ENCODE measurements around the gene FUZ.

The FUZ gene

DNA sequence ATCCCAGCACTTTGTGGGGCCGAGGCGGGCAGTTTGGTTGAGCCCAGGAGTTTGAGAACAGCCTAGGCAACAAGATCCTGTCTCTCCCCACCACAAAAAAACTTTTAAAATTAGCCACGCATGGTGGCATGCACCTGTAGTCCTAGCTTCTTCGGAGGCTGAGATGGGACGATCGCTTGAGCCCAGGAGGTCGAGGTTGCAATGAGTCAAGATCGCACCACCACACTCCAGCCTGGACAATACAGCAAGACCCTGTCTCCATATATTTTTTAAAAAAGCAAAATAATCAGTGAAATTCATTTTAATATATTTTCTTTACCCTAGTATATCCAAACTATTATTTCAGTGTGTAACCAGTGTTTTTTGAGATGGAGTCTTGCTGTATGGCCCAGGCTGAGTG lies 38.1 kb downstream of the FUZ start:
- no peak for DNase-seq (ENCODE audit: low read depth in 1 of 2, low spot score in 1 of 2)
- no peak for TF ChIP-seq JUND (IDR thresholded peaks at IDR 0.05; ENCODE audit: low read depth)
- in situ Hi-C loops (cut with HindIII; ENCODE audit: low pct_unique_long_range_greater_than_20kb, low sequenced_read_pairs): no loop called here

- TF ChIP-seq JUND (IDR thresholded peaks at IDR 0.05; ENCODE audit: low read depth): no peak
- in situ Hi-C loops (cut with HindIII; ENCODE audit: low pct_unique_long_range_greater_than_20kb, low sequenced_read_pairs): no loop called here
- DNase-seq (ENCODE audit: low read depth in 1 of 2, low spot score in 1 of 2): no peak
Observed at GRCh38 chr19:49773663-49774350, 39.3 kb downstream of the FUZ start.

DNA sequence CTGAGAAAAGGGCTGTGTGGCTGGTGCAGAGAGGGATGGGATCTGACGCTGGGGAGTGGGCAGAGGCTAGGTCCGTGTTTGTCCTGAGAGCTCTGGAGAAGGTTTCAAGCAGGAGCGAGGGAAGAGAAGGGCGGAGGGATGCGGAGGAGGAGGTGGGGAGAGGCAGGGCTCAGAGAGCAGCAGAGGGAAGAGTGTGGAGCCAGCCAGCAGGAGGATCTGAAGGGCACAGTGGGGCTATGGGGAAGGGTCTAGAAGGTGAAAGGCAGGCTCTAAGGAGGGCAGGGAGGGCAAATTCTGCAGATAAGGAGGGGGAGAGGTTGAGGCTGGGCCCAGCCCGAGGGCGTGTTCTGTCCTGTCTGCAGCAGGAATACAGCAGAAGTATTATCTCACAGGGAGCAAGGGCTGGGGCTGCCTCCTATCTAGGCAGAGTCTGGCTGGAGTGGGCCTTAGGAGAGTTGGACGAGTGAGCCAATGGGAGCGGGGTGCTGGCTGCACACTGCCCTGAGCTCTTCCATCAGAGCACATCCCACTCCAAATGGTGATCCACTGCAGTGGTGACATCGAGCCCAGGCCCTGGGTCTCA lies 40.2 kb downstream of the FUZ start:
- no peak for TF ChIP-seq JUND (IDR thresholded peaks at IDR 0.05; ENCODE audit: low read depth)
- in situ Hi-C loops (cut with HindIII; ENCODE audit: low pct_unique_long_range_greater_than_20kb, low sequenced_read_pairs): no loop called here
- DNase-seq (ENCODE audit: low read depth in 1 of 2, low spot score in 1 of 2): no peak

- in situ Hi-C loops (cut with HindIII; ENCODE audit: low pct_unique_long_range_greater_than_20kb, low sequenced_read_pairs): no loop called here
- no peak for TF ChIP-seq JUND (IDR thresholded peaks at IDR 0.05; ENCODE audit: low read depth)
- DNase-seq (ENCODE audit: low read depth in 1 of 2, low spot score in 1 of 2): no peak
Observed at GRCh38 chr19:49771674-49772139, 41.4 kb downstream of the FUZ start.

DNA sequence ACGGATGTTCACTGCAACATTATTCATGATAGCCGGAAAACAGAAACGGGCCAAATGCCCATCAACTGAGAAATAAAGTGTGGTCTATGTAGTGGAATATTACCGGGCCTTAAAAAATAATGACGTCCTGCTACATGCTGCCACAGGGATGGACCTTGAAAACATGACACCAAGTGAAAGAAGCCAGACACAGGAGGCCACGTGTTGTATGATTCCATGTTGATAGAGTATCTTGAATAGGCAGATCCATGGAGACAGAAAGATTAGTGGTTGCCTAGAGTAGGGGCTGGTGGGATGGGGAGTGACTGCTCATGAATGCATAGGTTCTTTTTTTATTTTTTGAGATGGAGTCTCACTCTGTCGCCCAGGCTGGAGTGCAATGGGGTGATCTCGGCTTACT lies 42.6 kb downstream of the FUZ start:
- no peak for TF ChIP-seq JUND (IDR thresholded peaks at IDR 0.05; ENCODE audit: low read depth)
- in situ Hi-C loops (cut with HindIII; ENCODE audit: low pct_unique_long_range_greater_than_20kb, low sequenced_read_pairs): no loop called here
- DNase-seq (ENCODE audit: low read depth in 1 of 2, low spot score in 1 of 2): no peak

DNA sequence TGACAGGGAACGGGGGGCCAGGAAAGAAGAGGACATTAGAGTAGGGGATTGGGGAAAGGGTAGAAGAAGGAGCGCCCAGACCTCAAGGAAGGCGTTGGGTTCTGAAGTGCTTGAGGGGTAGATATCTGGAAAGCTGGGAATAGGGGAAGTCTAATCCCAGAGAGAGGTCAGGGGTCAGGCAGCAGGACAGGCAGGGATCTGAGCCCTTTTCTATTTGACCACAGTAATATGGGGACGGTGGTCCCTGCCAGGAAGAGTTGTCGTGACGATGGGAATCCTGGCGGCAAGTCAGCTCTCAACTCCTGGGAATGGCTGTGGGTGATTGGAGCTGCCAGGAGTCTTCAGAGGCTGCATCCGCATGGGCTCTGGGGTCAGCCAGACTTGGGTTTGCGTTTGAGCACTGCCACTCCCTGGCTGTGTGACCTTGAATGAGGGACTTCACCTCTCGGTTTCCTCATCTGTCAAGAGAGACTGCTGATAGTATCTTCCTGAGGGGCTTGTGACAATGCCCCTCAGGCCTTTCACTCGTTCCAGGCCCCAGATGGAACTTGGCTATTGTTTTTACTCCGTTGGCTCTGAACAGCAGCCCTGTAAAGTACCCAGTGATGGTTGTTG lies 45.0 kb downstream of the FUZ start:
- DNase-seq (ENCODE audit: low read depth in 1 of 2, low spot score in 1 of 2): no peak
- in situ Hi-C loops (cut with HindIII; ENCODE audit: low pct_unique_long_range_greater_than_20kb, low sequenced_read_pairs): no loop called here

DNA sequence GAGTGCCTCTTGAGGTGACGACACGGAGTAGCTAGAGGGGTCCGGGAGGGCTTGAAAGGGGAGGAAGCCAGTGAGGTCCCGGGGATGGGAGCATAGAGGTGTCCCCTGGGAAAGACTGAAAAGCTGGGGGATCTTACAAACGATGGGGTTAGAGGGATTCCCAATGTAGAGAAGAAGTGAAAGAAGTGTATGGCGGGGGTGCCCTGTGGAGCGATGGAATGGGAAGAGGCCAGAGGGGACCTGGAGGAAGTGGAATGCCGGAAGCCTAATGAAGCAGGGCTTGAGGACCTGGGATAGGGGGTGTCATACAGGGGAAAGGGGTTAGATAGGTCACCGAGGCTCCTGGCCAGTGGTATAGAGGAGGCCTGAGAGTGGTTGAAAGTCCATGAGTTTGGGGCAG lies 45.7 kb downstream of the FUZ start:
- no peak for TF ChIP-seq JUND (IDR thresholded peaks at IDR 0.05; ENCODE audit: low read depth)
- in situ Hi-C loops (cut with HindIII; ENCODE audit: low pct_unique_long_range_greater_than_20kb, low sequenced_read_pairs): no loop called here

More for the DNA sequence above, 45.0 kb downstream of the FUZ start:
- no peak for TF ChIP-seq JUND (IDR thresholded peaks at IDR 0.05; ENCODE audit: low read depth)

GRCh38 chr19:49766930-49767299 lies 46.2 kb downstream of the FUZ start, which contains the start of gene AP2A1:
Gene AP2A1, plus strand, starts transcription at chr19:49767001. Its CDS starts 133 bp downstream, at chr19:49767134.
- in situ Hi-C loops (cut with HindIII; ENCODE audit: low pct_unique_long_range_greater_than_20kb, low sequenced_read_pairs): no loop called here
- no peak for DNase-seq (ENCODE audit: low read depth in 1 of 2, low spot score in 1 of 2)
- TF ChIP-seq JUND (IDR thresholded peaks at IDR 0.05; ENCODE audit: low read depth): no peak

More for the DNA sequence above, 45.7 kb downstream of the FUZ start:
- no peak for DNase-seq (ENCODE audit: low read depth in 1 of 2, low spot score in 1 of 2)

GRCh38 chr19:49766007-49766929 lies 46.8 kb downstream of the FUZ start:
- in situ Hi-C loops (cut with HindIII; ENCODE audit: low pct_unique_long_range_greater_than_20kb, low sequenced_read_pairs): no loop called here
- DNase-seq (ENCODE audit: low read depth in 1 of 2, low spot score in 1 of 2): peak; percentile 94 to 99

DNA sequence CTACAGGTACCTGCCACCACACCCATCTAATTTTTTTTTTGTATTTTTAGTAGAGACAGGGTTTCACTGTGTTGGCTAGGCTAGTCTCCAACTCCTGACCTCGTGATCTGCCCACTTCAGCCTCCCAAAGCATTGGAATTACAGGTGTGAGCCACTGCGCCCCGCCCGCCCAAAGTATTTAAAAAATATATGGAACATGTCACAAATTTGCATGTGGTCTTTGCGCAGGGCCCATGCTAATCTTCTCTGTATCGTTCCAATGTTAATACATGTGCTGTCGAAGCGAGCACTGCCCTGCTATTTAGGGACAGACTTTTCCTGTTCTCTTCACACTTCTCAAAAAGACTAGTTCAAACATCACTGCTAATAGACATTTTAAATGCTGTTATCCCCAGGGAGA lies 48.8 kb downstream of the FUZ start:
- in situ Hi-C loops (cut with HindIII; ENCODE audit: low pct_unique_long_range_greater_than_20kb, low sequenced_read_pairs): no loop called here
- DNase-seq (ENCODE audit: low read depth in 1 of 2, low spot score in 1 of 2): no peak
- no peak for TF ChIP-seq JUND (IDR thresholded peaks at IDR 0.05; ENCODE audit: low read depth)

More at GRCh38 chr19:49766007-49766929, 46.8 kb downstream of the FUZ start:
- no peak for TF ChIP-seq JUND (IDR thresholded peaks at IDR 0.05; ENCODE audit: low read depth)

- TF ChIP-seq JUND (IDR thresholded peaks at IDR 0.05; ENCODE audit: low read depth): no peak
- in situ Hi-C loops (cut with HindIII; ENCODE audit: low pct_unique_long_range_greater_than_20kb, low sequenced_read_pairs): no loop called here
- no peak for DNase-seq (ENCODE audit: low read depth in 1 of 2, low spot score in 1 of 2)
Observed at GRCh38 chr19:49763230-49763629, 49.9 kb downstream of the FUZ start, which contains the start of gene TSKS. Gene TSKS, minus strand, starts transcription at chr19:49763306. Its CDS starts 59 bp downstream, at chr19:49763247.

- peak in 1 of 2 experiments; percentile 50 for DNase-seq (ENCODE audit: low read depth in 1 of 2, low spot score in 1 of 2)
Observed at GRCh38 chr19:49761625-49762311, 51.3 kb downstream of the FUZ start.

More at GRCh38 chr19:49761625-49762311, 51.3 kb downstream of the FUZ start:
- in situ Hi-C loops (cut with HindIII; ENCODE audit: low pct_unique_long_range_greater_than_20kb, low sequenced_read_pairs): no loop called here
- no peak for TF ChIP-seq JUND (IDR thresholded peaks at IDR 0.05; ENCODE audit: low read depth)

Measured in T47D (cell line).